HL-60 (cell line): Measurements from ENCODE around the gene REG1A.

ENCODE experiments used
- DNase-seq, 2 experiments: peaks; one replicate each; pipeline ENCODE4 v3.0.0-alpha.2; 2010 to 2020; ENCODE audit warnings: low read depth in 1 of 2, low spot score in 1 of 2
- H3K27ac ChIP-seq: fragments of 250-450 bp; sonication (Bioruptor Pico); replicated peaks from 2 replicates; pipeline ENCODE4 v1.5.1; 2020; ENCODE audit warnings: mild to moderate bottlenecking, moderate library complexity
- H3K27me3 ChIP-seq: fragments of 250-450 bp; sonication (Bioruptor Pico); 2 replicates; pipeline ENCODE4 v1.5.1; 2021; ENCODE audit warnings: mild to moderate bottlenecking, moderate library complexity; ENCODE audit not compliant: insufficient read depth, poor library complexity, severe bottlenecking
- H3K4me3 ChIP-seq: replicated peaks from 2 replicates; pipeline ENCODE4 v1.5.1; 2011; ENCODE audit warnings: mild to moderate bottlenecking, control low read depth, low read length; ENCODE audit not compliant: insufficient read depth
- GABPA ChIP-seq: IDR thresholded peaks from 2 replicates; pipeline ENCODE4 v1.6.1; 2012; ENCODE audit warnings: low read depth
- POLR2AphosphoS5 ChIP-seq: IDR thresholded peaks from 2 replicates; pipeline ENCODE4 v1.6.1; 2012; ENCODE audit warnings: low read depth
- SPI1 ChIP-seq: IDR thresholded peaks from 2 replicates; pipeline ENCODE4 v1.6.1; 2012; ENCODE audit warnings: low read depth, mild to moderate bottlenecking, borderline replicate concordance
- TF ChIP-seq, protein P1 (sequence below): IDR thresholded peaks from 2 replicates; pipeline ENCODE4 v1.6.1; 2012; ENCODE audit warnings: low read depth; ENCODE audit not compliant: insufficient replicate concordance
- TF ChIP-seq, protein P2 (sequence below): IDR thresholded peaks from one replicate; pipeline ENCODE4 v1.5.1; 2011; ENCODE audit warnings: low read length, control low read depth, inconsistent platforms; ENCODE audit not compliant: insufficient read depth

REG1A gene

DNA sequence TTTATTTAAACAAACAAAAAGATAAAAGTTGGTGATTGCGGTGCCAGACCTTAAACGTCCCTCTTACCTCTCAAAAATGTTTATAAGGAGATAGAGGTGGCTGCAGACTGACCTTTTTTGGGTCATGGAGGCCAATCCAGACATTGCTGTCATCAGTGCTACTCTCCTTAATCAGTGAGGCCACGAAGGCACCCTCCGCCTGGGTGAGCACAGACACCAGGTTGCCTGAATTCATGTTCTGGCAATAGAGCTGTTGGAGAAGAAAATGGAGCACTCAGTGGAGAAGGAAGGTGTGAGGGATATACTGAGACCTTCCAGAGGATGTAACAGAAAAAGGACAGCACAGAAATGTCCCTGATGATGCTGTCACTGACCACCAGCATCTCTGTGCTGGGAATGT lies 34.0 kb upstream of the REG1A start:
- no peak overlapping the region for H3K27ac ChIP-seq
- no peak for TF ChIP-seq POLR2AphosphoS5
- TF ChIP-seq GABPA, result no peak
- no peak for TF ChIP-seq SPI1
- TF ChIP-seq, protein P1, sequence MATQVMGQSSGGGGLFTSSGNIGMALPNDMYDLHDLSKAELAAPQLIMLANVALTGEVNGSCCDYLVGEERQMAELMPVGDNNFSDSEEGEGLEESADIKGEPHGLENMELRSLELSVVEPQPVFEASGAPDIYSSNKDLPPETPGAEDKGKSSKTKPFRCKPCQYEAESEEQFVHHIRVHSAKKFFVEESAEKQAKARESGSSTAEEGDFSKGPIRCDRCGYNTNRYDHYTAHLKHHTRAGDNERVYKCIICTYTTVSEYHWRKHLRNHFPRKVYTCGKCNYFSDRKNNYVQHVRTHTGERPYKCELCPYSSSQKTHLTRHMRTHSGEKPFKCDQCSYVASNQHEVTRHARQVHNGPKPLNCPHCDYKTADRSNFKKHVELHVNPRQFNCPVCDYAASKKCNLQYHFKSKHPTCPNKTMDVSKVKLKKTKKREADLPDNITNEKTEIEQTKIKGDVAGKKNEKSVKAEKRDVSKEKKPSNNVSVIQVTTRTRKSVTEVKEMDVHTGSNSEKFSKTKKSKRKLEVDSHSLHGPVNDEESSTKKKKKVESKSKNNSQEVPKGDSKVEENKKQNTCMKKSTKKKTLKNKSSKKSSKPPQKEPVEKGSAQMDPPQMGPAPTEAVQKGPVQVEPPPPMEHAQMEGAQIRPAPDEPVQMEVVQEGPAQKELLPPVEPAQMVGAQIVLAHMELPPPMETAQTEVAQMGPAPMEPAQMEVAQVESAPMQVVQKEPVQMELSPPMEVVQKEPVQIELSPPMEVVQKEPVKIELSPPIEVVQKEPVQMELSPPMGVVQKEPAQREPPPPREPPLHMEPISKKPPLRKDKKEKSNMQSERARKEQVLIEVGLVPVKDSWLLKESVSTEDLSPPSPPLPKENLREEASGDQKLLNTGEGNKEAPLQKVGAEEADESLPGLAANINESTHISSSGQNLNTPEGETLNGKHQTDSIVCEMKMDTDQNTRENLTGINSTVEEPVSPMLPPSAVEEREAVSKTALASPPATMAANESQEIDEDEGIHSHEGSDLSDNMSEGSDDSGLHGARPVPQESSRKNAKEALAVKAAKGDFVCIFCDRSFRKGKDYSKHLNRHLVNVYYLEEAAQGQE, result no peak
- TF ChIP-seq, protein P2, sequence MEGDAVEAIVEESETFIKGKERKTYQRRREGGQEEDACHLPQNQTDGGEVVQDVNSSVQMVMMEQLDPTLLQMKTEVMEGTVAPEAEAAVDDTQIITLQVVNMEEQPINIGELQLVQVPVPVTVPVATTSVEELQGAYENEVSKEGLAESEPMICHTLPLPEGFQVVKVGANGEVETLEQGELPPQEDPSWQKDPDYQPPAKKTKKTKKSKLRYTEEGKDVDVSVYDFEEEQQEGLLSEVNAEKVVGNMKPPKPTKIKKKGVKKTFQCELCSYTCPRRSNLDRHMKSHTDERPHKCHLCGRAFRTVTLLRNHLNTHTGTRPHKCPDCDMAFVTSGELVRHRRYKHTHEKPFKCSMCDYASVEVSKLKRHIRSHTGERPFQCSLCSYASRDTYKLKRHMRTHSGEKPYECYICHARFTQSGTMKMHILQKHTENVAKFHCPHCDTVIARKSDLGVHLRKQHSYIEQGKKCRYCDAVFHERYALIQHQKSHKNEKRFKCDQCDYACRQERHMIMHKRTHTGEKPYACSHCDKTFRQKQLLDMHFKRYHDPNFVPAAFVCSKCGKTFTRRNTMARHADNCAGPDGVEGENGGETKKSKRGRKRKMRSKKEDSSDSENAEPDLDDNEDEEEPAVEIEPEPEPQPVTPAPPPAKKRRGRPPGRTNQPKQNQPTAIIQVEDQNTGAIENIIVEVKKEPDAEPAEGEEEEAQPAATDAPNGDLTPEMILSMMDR, result no peak
- no peak for DNase-seq
- no peak overlapping the region for H3K4me3 ChIP-seq
- H3K27me3 ChIP-seq, result no peaks in the 10 kb centered on the region

DNA sequence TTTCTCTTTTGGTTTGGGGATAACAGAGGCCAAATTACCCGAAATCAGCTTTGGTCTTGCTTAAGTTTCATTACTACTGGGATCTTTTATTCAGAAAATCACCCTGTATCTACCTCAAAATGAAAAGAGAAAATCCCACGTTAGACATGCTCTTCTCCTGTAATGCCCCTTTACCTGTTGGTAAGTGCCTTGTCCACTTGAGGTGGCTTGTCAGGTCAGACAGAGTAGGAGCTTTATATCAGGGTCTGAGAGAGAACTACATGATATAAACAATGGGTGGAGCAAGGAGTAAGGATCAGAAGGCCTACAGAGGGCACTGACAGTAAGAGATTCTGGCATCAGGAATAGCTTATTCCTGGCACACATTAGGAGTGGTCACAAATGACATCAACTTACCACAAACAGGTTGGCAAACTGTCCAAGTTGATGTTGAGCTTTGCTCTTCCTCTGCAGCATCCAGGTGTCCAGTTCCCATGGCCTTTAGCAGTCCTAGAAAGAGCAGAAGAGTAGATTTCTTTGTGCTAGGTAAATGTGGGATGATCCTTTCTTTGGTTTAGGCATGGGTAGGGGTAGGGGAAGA lies 32.4 kb upstream of the REG1A start, which contains the start of gene REG1B:
Gene REG1B, minus strand, starts transcription at position 209 of the 580 bp plus-strand sequence. CDS start 381 bp downstream, outside the sequence.
- H3K4me3 ChIP-seq, result no peak within 1 kb of the TSS
- no peak within 1 kb of the TSS for H3K27ac ChIP-seq
- no peak for DNase-seq
- H3K27me3 ChIP-seq, result no peaks in the 10 kb centered on the region
- TF ChIP-seq SPI1 (no peak), GABPA (no peak), POLR2AphosphoS5 (no peak)
- TF ChIP-seq, protein P1, result no peak
- TF ChIP-seq, protein P2, result no peak

DNA sequence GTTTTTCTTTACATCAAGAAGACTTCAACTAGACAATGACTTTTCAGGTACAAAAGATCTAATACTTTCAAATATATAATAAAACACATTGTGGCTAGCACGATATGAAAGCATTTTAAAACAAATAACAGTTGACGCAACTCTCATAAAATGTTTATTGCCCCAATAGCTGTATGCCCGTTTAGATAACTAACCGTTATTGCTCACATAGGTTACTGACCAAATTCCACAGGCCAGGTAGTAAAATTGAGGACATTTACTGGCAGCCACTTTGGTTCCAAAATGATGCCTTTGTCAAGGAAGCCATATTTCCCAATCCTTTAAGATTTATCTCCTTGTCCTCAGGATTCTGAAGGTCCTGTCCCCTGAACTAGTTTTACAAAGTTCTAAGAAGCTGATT lies 29.6 kb upstream of the REG1A start:
- H3K4me3 ChIP-seq, result no peak overlapping the region
- no peak for DNase-seq
- H3K27ac ChIP-seq, result no peak overlapping the region
- no peak for TF ChIP-seq GABPA
- no peak for TF ChIP-seq POLR2AphosphoS5
- TF ChIP-seq, protein P2, result no peak
- TF ChIP-seq, protein P1, result no peak
- TF ChIP-seq SPI1, result no peak
- H3K27me3 ChIP-seq, result no peaks in the 10 kb centered on the region
